ENCODE results near the gene ADCK2.

DNA sequence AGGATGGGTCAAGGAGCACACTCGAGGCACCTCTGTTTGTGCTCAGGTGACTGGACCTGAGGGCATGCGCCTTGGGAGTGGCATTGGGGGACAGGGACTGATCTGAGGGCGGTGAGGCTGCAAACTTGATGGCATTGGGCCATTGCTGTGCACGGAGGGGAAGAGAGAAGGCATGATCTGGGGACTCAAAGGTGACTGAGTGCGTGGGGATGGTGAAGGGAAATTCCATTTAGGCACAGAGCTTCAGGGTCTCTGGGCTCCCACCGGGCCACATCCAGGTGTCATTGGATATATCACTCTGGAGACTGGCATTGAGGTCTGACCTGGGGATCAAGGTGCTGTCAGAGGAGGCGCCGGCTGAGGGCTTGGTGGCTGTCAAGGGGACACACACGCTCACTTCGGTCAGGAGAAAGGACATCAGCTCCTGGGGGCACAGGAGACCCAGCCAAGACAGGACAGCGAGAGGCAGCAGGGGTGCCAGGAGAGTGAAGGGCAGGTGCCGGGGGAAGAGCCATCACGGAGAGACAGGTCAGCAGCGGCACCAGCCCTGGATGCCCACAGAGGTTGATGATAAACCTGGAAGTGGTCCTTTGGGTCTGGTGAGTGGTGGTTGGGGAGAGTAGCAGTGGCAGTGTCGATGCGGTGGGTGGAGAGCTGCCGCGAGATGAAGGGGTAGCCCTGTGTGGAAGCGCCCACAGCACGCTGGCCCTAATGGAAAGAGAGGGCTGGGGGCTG, 5.5 kb downstream of the ADCK2 start:
- no peak for TF ChIP-seq SIN3A (IDR thresholded peaks at IDR 0.05; ENCODE audit: low read depth, low read length)
- TF ChIP-seq, protein P1, sequence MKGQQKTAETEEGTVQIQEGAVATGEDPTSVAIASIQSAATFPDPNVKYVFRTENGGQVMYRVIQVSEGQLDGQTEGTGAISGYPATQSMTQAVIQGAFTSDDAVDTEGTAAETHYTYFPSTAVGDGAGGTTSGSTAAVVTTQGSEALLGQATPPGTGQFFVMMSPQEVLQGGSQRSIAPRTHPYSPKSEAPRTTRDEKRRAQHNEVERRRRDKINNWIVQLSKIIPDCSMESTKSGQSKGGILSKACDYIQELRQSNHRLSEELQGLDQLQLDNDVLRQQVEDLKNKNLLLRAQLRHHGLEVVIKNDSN (IDR thresholded peaks at IDR 0.05; ENCODE audit: borderline replicate concordance, extremely low read length, insufficient read depth, low read depth, low read length) = no peak
- no peak for TF ChIP-seq RFX5 (IDR thresholded peaks at IDR 0.05; ENCODE audit: low read depth, low read length)
- no peak for TF ChIP-seq EZH2 (IDR thresholded peaks at IDR 0.05; ENCODE audit: borderline replicate concordance, control insufficient read depth, low read depth, low read length)
- TF ChIP-seq CHD1 (IDR thresholded peaks at IDR 0.05; ENCODE audit: low read depth, low read length) = no peak
- TF ChIP-seq, protein P2, sequence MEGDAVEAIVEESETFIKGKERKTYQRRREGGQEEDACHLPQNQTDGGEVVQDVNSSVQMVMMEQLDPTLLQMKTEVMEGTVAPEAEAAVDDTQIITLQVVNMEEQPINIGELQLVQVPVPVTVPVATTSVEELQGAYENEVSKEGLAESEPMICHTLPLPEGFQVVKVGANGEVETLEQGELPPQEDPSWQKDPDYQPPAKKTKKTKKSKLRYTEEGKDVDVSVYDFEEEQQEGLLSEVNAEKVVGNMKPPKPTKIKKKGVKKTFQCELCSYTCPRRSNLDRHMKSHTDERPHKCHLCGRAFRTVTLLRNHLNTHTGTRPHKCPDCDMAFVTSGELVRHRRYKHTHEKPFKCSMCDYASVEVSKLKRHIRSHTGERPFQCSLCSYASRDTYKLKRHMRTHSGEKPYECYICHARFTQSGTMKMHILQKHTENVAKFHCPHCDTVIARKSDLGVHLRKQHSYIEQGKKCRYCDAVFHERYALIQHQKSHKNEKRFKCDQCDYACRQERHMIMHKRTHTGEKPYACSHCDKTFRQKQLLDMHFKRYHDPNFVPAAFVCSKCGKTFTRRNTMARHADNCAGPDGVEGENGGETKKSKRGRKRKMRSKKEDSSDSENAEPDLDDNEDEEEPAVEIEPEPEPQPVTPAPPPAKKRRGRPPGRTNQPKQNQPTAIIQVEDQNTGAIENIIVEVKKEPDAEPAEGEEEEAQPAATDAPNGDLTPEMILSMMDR (IDR thresholded peaks at IDR 0.05 in 2 of 3, conservative IDR thresholded peaks at IDR 0.05 in 1 of 3; ENCODE audit: control insufficient read depth in 2 of 3, extremely low read depth in 1 of 3, insufficient read depth in 1 of 3, low read depth in 3 of 3, low read length in 3 of 3) = no peak
- TF ChIP-seq, protein P3, sequence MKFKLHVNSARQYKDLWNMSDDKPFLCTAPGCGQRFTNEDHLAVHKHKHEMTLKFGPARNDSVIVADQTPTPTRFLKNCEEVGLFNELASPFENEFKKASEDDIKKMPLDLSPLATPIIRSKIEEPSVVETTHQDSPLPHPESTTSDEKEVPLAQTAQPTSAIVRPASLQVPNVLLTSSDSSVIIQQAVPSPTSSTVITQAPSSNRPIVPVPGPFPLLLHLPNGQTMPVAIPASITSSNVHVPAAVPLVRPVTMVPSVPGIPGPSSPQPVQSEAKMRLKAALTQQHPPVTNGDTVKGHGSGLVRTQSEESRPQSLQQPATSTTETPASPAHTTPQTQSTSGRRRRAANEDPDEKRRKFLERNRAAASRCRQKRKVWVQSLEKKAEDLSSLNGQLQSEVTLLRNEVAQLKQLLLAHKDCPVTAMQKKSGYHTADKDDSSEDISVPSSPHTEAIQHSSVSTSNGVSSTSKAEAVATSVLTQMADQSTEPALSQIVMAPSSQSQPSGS (IDR thresholded peaks at IDR 0.05; ENCODE audit: low read length) = no peak
- TF ChIP-seq HDAC2 (IDR thresholded peaks at IDR 0.05) = no peak
- no peak for TF ChIP-seq SP1 (IDR thresholded peaks at IDR 0.05; ENCODE audit: low read depth, low read length)
- TF ChIP-seq SMAD1 (IDR thresholded peaks at IDR 0.05; ENCODE audit: low read depth, partially characterized antibody) = no peak
- no peak for TF ChIP-seq TCF7 (IDR thresholded peaks at IDR 0.05; ENCODE audit: borderline replicate concordance)

Measured in GM12878 (cell line).